ENCODE data around the gene MAVS.

Gene MAVS

GRCh38 chr20:3821996-3822395 lies 24.6 kb upstream of the MAVS start:
- Histone ChIP-seq H4K20me1 (ENCODE audit: insufficient read depth, low read length) (no peaks in the 10 kb centered on the region), H3K79me2 (ENCODE audit: low read length) (peaks cover 10% of the 10 kb centered on the region), H3K27ac (ENCODE audit: low read length) (no peak overlapping the region), H3K36me3 (replicated peaks; ENCODE audit: insufficient read depth, low read length) (no peaks in the 10 kb centered on the region), H3K4me3 (ENCODE audit: low read length) (no peak overlapping the region), H3K4me2 (ENCODE audit: low read depth, low read length) (no peak overlapping the region), H2AFZ (ENCODE audit: low read length) (no peak overlapping the region), H3K9me3 (replicated peaks; ENCODE audit: insufficient read depth, low read length) (no peaks in the 10 kb centered on the region), H3F3A (ENCODE audit: insufficient read depth, low read length) (peaks cover 6% of the 10 kb centered on the region; the same call in 1 of the 2 replicates), H3K27me3 (replicated peaks; ENCODE audit: insufficient read depth, low read length) (no peaks in the 10 kb centered on the region), H3K9ac (ENCODE audit: low read length) (no peak overlapping the region), H3K9me2 (replicated peaks; ENCODE audit: insufficient read depth, low read length) (no peaks in the 10 kb centered on the region), H3K4me1 (ENCODE audit: low read length) (0 out of 2 replicates have a peak, but pooled peaks cover 5% of the 10 kb centered on the region)
- no peak for DNase-seq
- TF ChIP-seq CTCF (IDR thresholded peaks at IDR 0.05; ENCODE audit: low read length) (no peak), EZH2 (optimal IDR thresholded peaks at IDR 0.05; ENCODE audit: low read depth, low read length) (no peak), EZH2phosphoT487 (IDR thresholded peaks at IDR 0.05; ENCODE audit: low read length) (no peak)

- no peaks in the 10 kb centered on the region for H3K27me3 ChIP-seq (replicated peaks; ENCODE audit: insufficient read depth, low read length)
- no peaks in the 10 kb centered on the region for H3K9me3 ChIP-seq (replicated peaks; ENCODE audit: insufficient read depth, low read length)
- peaks cover 10% of the 10 kb centered on the region for H3K79me2 ChIP-seq (ENCODE audit: low read length)
- H3K27ac ChIP-seq (ENCODE audit: low read length), result no peak overlapping the region
- H2AFZ ChIP-seq (ENCODE audit: low read length), result no peak overlapping the region
- H3K9ac ChIP-seq (ENCODE audit: low read length), result no peak overlapping the region
- 0 out of 2 replicates have a peak, but pooled peaks cover under 1% of the 10 kb centered on the region for H3K4me1 ChIP-seq (ENCODE audit: low read length)
- H3K9me2 ChIP-seq (replicated peaks; ENCODE audit: insufficient read depth, low read length), result no peaks in the 10 kb centered on the region
- H3F3A ChIP-seq (ENCODE audit: insufficient read depth, low read length), result peaks cover 6% of the 10 kb centered on the region; the same call in 1 of the 2 replicates
- H3K4me3 ChIP-seq (ENCODE audit: low read length), result no peak overlapping the region
- no peak for TF ChIP-seq EZH2phosphoT487 (IDR thresholded peaks at IDR 0.05; ENCODE audit: low read length)
- no peak for TF ChIP-seq EZH2 (optimal IDR thresholded peaks at IDR 0.05; ENCODE audit: low read depth, low read length)
- TF ChIP-seq CTCF (IDR thresholded peaks at IDR 0.05; ENCODE audit: low read length), result no peak
- H3K36me3 ChIP-seq (replicated peaks; ENCODE audit: insufficient read depth, low read length), result no peaks in the 10 kb centered on the region
- H4K20me1 ChIP-seq (ENCODE audit: insufficient read depth, low read length), result no peaks in the 10 kb centered on the region
- DNase-seq, result no peak
- no peak overlapping the region for H3K4me2 ChIP-seq (ENCODE audit: low read depth, low read length)
Observed at GRCh38 chr20:3823881-3824280, 22.8 kb upstream of the MAVS start.

GRCh38 chr20:3825526-3825925 lies 21.1 kb upstream of the MAVS start:
- Histone ChIP-seq H3K27ac (ENCODE audit: low read length) (no peak overlapping the region), H4K20me1 (ENCODE audit: insufficient read depth, low read length) (no peaks in the 10 kb centered on the region), H2AFZ (ENCODE audit: low read length) (no peak overlapping the region), H3K9me3 (replicated peaks; ENCODE audit: insufficient read depth, low read length) (no peaks in the 10 kb centered on the region), H3K36me3 (replicated peaks; ENCODE audit: insufficient read depth, low read length) (no peaks in the 10 kb centered on the region), H3K27me3 (replicated peaks; ENCODE audit: insufficient read depth, low read length) (no peaks in the 10 kb centered on the region), H3K4me3 (ENCODE audit: low read length) (no peak overlapping the region), H3F3A (ENCODE audit: insufficient read depth, low read length) (peaks cover 6% of the 10 kb centered on the region; the same call in 1 of the 2 replicates), H3K9ac (ENCODE audit: low read length) (no peak overlapping the region), H3K4me2 (ENCODE audit: low read depth, low read length) (no peak overlapping the region), H3K4me1 (ENCODE audit: low read length) (no peaks in the 10 kb centered on the region), H3K9me2 (replicated peaks; ENCODE audit: insufficient read depth, low read length) (no peaks in the 10 kb centered on the region), H3K79me2 (ENCODE audit: low read length) (peaks cover 10% of the 10 kb centered on the region)
- no peak for DNase-seq
- TF ChIP-seq EZH2phosphoT487 (IDR thresholded peaks at IDR 0.05; ENCODE audit: low read length) (no peak), CTCF (IDR thresholded peaks at IDR 0.05; ENCODE audit: low read length) (no peak), EZH2 (optimal IDR thresholded peaks at IDR 0.05; ENCODE audit: low read depth, low read length) (no peak)
